HPDE6-E6E7 (cell line): ENCODE measurements around the gene GDPD4.

ENCODE experiments used
- DNase-seq: peaks from one replicate; pipeline ENCODE4 v3.0.0; 2011; ENCODE audit warnings: missing footprints; ENCODE audit errors: extremely low spot score

GDPD4 gene

DNA sequence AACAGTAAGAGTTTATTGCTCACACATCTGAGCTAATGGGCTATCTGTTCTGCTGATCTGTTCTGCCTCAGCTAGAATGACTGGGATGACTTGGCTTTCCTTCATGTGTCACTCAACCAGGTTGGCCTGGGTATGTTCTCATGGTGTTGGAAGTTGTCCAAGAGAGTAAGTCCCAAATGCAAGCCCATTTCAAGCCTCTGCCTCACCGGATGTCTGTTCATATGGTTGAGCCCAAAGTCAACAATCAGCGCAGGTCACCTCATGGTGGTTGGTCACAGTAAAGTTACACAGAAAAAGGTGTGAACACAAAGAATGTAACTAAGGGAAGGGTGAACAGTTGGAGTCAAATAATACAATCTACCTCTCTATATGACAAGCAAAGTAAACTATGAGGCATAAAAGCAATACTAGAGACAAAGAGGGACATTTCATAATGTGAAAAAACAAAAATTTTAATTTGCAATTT lies 1.9 kb downstream of the GDPD4 start:
- peak; percentile 86 for DNase-seq

- no peak for DNase-seq
Measured at GRCh38 chr11:77294040-77294439, 7.4 kb downstream of the GDPD4 start.

- no peak for DNase-seq
Measured at GRCh38 chr11:77289737-77290136, 11.7 kb downstream of the GDPD4 start.

- peak; percentile 77 for DNase-seq
Measured at GRCh38 chr11:77287615-77288273, 13.7 kb downstream of the GDPD4 start.

DNA sequence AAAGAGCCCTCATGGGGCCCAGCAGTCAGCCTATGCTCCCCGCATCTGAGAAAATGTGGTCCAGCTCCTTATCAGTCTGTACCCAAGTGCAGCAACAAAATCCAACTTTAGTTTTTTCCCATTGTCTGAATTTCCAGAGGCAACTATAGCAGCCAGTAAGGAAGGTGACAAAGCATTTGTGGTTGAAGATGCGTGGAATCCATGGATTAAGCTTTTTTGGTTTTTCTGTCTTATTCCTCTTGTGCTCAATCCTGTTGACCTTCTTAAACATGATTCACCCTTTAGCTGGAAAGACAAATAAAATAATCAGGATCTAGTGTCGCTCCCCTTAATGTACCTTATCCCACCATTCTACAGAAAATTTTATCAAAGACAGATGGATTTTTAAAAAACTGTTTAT lies 14.3 kb downstream of the GDPD4 start:
- no peak for DNase-seq

DNA sequence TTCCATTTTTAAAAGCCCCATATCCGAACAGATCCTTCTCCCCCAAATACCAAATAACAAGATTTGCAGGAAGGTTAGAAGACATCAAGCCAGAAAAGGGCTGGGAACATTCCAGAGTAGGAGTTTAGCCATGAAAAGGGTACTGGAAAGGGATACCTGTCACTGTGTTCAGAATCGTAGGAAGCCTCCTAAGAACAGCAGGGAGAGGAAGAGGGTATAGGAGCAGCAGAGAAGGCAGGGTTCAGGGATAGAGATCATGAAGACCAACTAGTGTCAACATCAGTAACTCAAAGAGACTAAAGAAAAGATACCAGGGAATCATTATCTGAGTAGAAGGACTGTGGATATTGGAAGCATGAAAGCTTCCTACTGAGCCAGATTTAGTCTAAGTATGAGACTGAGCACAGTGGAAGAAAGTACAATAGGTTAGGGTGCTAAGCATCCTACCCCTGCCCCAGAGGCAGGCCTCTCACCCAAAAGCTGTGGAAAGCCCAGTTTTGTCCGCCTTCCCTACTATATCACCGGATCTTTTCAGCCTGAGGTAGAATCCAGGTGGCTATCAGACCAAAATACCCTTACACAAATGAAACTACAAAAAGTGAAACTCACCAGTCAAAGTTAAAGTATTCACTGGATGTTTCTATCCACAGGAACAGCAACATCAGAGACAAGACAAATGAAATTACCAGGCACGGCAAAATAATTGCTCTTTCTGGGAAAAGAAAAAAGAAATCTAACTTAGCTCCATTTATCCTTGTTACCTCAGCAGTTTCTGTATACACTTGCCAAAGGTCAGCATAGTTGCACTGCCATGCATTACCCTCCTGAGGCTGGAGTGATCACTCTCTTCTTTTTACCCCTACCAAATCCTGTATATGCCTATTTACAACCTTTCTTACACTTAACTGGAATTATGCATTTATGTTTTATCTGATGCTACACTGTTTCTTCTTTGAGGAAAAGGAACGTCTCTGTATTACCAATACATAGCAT lies 16.7 kb downstream of the GDPD4 start:
- no peak for DNase-seq

DNA sequence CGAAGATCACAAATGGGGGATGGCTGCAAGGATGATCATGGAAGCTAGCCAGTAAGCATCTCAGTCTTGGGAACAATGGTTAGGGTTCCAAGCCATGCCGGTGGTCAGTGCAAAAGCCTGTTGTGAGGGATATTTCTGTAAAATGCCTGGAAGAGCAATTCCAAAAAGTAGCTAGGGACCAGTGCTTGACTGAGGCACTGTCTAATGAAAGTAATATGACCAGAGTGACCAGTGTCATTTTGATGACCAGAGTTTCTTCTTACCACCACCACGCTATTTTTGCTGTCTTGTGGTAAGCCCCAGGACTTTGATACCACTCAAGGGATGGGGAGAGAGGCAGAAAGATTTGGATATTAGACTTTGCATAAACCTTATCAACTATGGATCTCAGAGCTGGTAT lies 18.4 kb downstream of the GDPD4 start:
- no peak for DNase-seq

- peak; percentile 50 for DNase-seq
Measured at GRCh38 chr11:77278595-77279506, 22.6 kb downstream of the GDPD4 start.

- DNase-seq, result no peak
Measured at GRCh38 chr11:77276271-77276670, 25.2 kb downstream of the GDPD4 start.

GRCh38 chr11:77270921-77271320 lies 30.6 kb downstream of the GDPD4 start:
- no peak for DNase-seq

DNA sequence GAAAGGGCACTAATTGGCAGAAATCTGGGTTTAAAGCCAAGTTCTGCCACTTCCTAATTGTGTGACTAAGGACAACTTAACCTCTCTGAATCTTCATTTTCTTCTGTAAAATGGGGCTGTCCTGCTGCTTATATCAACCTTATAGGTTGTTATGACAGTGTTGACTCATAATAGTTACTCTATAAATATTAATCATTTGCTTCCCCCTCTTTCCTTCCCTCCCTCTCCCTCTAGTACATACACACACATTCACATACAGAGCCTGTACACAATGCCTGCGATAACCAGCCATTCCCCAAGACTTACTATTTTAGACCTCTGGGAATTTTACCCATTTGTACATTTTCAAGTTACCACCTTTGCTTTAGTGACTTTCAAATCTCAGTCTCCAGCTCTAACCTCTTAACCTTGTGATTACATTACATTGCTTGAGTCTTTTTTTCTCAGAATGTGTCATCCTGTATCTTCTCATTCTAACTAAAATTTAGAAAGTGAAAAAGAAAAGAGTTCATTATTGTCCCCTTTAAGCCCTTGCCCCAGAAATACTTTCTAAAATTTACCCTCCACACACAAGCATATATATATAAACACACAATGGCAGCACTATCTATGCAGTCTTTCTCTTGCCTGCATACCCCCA lies 31.9 kb downstream of the GDPD4 start:
- no peak for DNase-seq

DNA sequence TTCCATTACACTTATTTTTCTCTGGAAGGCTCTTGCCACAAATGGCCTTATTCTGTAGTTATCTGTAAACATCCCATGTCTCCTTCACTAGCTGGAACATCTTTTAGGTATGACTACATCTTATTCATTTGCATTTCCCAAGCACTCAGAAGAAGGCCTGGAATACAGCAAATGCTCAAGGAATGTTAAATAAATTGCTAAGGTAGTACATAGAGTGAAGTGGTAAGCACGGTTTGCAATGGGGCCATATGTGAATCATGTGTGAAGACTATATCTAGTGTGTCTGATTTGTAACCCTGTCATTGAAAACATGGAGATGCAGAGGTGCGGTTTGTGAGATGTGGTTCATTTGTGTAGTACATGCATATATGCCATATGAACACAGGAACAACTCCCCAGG lies 33.5 kb downstream of the GDPD4 start:
- no peak for DNase-seq

DNA sequence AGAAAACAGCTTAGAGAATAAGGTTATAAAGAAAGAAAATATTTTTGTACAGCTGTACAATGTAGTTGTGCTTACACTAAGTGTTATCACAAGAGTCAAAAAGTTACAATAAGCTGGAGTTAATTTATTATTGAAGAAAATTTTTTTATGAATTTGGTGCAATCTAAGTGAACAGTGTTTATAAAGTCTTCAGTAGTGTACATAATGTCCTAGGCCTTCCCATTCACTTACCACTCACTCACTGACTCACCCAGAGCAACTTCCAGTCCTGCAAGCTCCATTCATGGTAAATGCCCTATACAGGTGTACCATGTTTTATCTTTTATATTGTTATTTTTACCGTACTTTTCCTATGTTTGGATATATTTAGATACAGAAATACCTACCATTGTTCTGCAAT lies 34.7 kb downstream of the GDPD4 start:
- no peak for DNase-seq

DNA sequence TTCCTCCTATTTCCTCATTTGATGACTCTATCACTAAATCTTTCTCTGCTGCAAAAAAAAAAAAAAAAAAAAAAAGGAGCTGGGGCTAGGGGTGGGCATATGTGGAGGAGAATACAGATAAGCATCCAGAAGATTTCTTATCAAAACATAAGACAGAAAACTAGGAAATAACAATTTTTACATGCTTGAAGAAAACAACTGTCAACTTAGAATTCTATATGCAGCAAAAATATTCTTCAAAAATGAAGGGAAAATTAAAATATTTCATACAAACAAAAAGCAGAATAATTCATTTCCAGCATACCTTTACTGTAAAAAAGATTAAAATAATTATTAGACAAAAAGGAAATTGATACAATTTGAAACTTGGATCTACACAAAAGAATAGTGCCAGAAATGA lies 38.7 kb downstream of the GDPD4 start:
- DNase-seq, result no peak

GRCh38 chr11:77259641-77260040 lies 41.8 kb downstream of the GDPD4 start:
- DNase-seq, result no peak

GRCh38 chr11:77253690-77254089 lies 47.8 kb downstream of the GDPD4 start:
- DNase-seq, result no peak

DNA sequence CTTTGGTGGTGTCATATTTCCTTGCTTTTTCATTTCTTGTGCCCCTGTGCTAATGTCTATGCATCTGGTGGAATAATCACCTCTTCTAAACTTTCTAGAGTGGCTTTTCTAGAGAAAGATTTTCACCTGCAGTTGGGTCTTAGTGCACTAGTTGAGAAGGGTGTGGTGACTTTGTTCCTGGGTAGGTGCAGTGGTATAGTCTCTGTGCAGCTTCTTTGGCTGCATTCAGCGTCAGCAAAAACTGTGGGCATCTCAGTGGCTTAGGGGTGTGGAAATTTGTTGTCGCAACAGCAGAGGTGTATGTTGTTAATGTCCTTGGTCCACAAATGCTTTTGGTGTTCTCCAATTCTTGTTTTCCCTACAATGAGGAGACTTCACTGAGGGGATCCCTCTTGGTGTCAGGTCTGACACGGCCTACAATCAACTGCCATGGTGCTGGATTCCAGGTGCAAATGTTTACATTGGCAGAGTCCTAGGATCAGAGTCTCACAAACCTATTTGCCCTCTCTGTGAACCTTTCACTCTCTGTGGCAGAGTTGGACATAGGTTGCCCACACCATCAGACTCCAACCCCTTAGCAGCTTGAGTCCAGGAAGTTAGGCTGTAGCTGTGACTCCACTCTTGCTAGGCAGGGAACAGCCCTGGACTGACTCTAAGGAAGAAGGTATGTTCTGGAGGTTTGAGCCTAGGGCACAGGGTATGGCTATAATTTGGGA lies 48.8 kb downstream of the GDPD4 start:
- no peak for DNase-seq

- DNase-seq, result peak; percentile 73
Measured at GRCh38 chr11:77250881-77251640, 50.4 kb downstream of the GDPD4 start.

DNA sequence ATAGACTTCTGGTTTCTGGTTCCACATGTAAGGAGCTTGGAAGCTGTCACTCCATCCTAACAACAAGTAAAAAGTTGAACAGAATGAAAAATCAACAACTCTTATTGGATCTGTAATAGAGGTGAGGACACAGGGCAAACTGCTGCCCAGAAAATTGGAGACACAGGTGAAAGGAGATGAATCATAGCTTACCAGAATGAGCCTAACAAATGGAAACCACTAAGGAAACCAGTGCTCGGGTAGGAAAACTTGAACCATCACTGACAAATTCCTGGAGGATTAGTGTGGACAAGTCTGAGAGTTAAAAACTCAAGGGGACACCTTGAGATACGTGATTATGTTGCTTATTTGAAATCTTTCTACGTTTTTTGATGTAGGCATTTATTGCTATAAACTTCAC lies 52.1 kb downstream of the GDPD4 start:
- DNase-seq, result no peak
